NCI-H1105 treated with DMSO at 0.1 percent for 48 hours (cell line): ENCODE data around the gene CEP112.
"Not testable (repeated sequence)": the region's sequence is repeated elsewhere in the genome, so short reads cannot be mapped to it uniquely, and the experiment has no call there.

ENCODE experiments used
- DNase-seq: peaks from one replicate; lab custom pipeline; 2025; lab: John Stamatoyannopoulos, UW

The CEP112 gene

DNA sequence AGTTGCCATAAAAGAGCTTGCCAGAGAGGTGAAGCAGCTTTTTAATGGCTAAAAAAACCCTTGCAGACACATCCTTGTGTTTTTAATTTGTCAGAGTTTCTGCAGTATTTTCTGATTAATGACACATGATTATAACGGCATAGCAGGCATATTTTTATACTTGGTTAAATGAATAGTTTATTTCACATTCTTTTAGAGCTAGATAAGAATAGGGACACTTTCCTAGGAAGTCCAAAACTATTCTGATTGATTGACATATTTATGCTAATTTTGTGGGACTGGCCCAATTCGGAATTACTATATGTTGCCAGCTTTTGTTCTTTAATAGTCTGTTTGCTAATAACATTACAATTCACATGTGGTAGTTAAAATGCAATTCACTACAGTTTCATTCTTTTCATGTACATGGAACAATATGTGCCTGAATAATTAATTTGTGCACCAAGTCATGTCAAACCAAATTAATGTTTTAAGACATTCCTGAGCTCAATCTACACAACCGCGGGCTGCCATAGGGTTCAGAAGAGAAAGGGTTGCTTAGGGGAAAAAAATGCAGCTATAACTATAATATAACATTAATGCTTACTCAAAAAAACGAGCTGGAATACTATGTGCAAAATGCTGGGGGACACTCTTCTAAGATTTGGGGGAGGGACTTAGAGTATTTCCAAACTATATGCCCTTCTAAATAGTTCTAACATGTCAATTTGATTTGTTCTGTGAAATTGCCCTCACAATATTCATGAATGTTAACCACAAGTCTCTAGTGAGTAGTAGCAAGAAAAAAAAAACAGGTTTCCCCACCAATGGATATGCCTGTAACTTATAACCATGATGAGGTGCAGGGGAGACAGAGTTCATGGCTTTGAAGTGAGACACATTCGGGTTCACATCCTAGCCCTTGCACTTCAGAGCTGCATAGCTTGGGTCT lies 305.4 kb downstream of the CEP112 start:
- no peak for DNase-seq

- no peak for DNase-seq
Observed at GRCh38 chr17:65885541-65886312, 306.2 kb downstream of the CEP112 start.

DNA sequence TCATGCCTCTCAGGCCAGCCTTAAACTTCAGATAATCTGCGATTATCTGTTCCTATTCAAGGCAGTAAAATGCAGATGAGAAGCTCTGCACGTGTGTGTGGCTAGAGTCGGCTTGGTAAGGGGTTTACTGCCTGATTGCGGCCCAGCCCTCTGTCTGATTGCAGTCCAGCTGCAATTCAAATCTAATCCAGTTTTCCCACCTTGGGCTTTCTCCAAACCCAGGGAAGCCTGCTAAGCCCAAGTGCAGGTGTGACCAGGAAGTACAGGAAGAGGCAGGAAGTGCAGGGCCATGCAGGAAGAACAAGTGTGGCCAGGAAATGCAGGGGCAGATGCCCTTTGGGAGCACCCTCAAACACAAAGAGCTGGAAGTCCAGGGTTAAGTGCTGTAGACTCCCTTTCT lies 314.9 kb downstream of the CEP112 start:
- DNase-seq: no peak

DNA sequence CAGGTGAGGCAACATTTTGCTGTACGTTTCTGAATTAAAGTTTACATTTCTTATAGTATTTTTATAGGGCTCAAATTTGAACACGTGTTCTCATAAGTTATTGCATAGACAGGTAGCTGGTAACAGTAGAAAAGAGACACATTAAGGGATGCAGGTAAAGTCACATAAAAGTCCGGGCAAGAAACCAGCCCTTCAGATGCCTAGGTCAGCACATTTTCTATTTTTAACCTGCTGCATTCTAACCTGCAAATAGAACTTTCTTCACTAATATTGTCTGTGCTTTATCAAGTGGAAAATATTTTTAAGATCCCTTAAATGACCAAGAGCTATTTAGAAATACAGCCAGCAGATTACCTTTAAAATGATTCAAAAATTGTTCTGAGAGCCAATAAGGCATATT lies 323.1 kb downstream of the CEP112 start:
- no peak for DNase-seq

GRCh38 chr17:65867014-65867413 lies 324.9 kb downstream of the CEP112 start:
- DNase-seq: no peak

- DNase-seq: no peak
Observed at GRCh38 chr17:65865715-65866425, 326.1 kb downstream of the CEP112 start.

DNA sequence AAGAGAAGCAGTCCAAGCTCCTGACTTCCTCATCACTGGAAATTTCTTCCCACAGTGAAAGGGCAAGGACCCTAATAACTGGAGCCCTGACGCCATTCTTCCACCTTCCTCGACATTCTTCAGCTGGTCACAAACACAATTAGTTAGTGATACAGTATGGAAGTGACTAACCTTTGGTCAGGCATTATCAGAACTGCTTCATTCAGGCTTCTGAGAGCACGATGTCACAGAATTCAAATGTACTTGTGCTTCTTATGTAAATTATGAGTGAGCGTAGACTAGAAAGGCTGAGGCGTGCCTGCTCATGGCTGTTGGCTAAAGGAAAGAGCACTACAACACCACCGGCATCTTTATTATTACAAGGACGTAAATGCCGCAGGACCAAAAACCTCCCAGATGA lies 327.5 kb downstream of the CEP112 start:
- no peak for DNase-seq

- no peak for DNase-seq
Observed at GRCh38 chr17:65857718-65858117, 334.2 kb downstream of the CEP112 start.

GRCh38 chr17:65856865-65857264 lies 335.1 kb downstream of the CEP112 start:
- no peak for DNase-seq

- DNase-seq: no peak
Observed at GRCh38 chr17:65855675-65856074, 336.3 kb downstream of the CEP112 start.

GRCh38 chr17:65855245-65855644 lies 336.7 kb downstream of the CEP112 start:
- DNase-seq: no peak

DNA sequence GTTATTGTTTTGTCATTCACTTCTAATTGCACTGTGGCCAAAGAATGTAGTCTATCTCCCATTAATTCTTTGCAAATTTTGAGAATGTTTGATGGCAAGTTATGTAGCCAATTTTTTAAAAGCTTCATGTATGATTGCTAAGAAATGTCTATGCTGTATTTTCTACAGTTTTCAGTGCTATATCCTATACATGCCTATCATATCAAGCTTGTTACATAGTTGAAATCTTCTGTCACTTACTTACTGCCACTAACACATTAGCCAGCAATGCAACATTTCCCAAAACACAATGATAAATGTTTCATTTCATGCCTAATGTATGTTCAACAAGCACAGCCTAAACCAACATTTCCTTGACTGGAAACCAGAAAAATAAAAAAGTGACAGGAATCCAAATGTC lies 338.1 kb downstream of the CEP112 start:
- DNase-seq: no peak

GRCh38 chr17:65852911-65853310 lies 339.0 kb downstream of the CEP112 start:
- no peak for DNase-seq

- no peak for DNase-seq
Observed at GRCh38 chr17:65851965-65852736, 339.8 kb downstream of the CEP112 start.

DNA sequence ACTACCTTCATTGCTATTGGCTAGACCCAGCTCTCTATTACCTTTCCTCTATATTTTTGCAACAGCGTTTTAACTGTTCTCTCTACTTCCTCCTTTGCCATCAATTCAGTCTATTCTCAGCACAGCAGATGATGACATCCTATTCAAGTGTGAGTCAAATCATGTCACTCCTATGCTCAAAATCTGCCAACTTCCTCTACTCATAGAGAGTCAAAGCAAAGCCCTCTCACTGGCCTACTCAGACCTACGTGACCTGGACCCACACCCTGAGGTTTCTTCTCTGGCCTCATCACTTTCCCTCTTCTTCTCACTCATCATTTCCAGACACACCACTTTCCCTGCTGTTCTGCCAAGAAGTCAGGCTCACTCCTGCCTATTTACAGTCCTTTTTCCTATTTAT lies 341.4 kb downstream of the CEP112 start:
- no peak for DNase-seq

- DNase-seq: no peak
Observed at GRCh38 chr17:65848751-65849150, 343.2 kb downstream of the CEP112 start.

DNA sequence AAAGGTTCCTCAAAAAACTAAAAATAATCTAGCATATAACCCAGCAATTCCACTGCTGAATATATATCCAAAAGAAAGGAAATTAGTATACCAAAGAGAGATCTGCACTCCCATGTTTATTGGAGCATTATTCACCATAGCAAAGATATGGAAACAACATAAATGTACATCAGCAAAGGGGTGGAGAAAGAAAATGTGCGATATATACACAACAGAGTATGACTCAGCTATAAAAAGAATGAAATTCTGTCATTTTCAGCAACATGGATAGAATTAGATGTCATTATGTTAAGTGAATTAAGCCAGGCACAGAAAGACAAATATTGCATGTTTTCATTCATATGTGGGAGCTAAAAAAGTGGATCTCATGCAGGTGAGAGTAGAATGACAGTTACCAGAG lies 350.8 kb downstream of the CEP112 start:
- no peak for DNase-seq

GRCh38 chr17:65837232-65837631 lies 354.7 kb downstream of the CEP112 start:
- not testable (repeated sequence) for DNase-seq

- DNase-seq: no peak
Observed at GRCh38 chr17:65833214-65833613, 358.7 kb downstream of the CEP112 start.

DNA sequence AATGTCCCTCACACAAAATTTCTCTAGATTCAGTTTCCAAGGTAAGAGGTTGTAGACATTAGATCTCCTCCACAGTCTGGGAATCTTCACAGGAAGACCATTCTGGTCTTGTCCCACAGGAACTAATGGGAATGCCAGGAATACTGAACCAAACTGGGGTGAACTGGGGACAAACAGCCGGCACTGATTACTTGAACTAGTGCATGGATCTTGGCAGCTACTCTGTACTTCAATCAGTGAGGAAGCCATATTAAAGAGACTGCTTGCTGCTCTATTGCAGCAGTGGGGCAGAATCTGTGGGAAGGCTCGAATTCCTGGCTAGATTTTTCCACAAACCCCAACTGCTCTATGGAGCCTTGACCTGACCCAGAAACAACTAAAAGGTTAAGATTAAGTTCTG lies 361.6 kb downstream of the CEP112 start:
- DNase-seq: no peak

DNA sequence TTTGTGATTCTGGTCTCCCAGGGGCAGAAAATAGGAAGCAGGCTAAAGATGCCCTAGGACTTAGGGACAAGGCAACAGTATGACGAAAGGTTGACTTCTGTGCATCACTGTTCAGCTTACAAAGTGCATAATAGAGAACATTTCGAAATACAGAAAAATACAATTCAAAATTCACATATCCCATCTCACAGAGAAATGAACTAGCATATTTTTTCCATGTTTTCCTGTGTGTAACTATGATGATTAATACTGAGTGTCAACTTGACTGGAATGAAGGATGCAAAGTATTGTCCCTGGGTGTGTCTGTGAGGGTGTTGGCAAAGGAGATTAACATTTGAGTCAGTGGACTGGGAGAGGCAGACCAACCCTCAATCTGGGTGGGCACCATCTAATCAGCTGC lies 365.4 kb downstream of the CEP112 start:
- not testable (repeated sequence) for DNase-seq

GRCh38 chr17:65824901-65825300 lies 367.0 kb downstream of the CEP112 start:
- no peak for DNase-seq
